Nephron progenitor cell (in vitro differentiated cells): ENCODE results near the gene GALNT18.

ENCODE experiments used
- DNase-seq: peaks from one replicate; pipeline ENCODE4 v3.0.0; 2021
- H3K27ac Mint-ChIP-seq: 2 replicates; pipeline ENCODE4 v1.8.0; 2021; ENCODE audit warnings: mild to moderate bottlenecking, moderate library complexity, mixed read lengths
- H3K27me3 Mint-ChIP-seq: 2 replicates; pipeline ENCODE4 v1.8.0; 2021; ENCODE audit warnings: mild to moderate bottlenecking, low read depth, mixed read lengths; ENCODE audit not compliant: poor library complexity
- H3K36me3 Mint-ChIP-seq: 2 replicates; pipeline ENCODE4 v1.8.0; 2021; ENCODE audit warnings: low read depth, mixed read lengths
- H3K4me1 Mint-ChIP-seq: 2 replicates; pipeline ENCODE4 v1.8.0; 2021; ENCODE audit warnings: mixed read lengths
- H3K4me3 Mint-ChIP-seq: 2 replicates; pipeline ENCODE4 v1.8.0; 2021; ENCODE audit warnings: mild to moderate bottlenecking, moderate library complexity, mixed read lengths
- H3K9me3 Mint-ChIP-seq: 2 replicates; pipeline ENCODE4 v1.8.0; 2021; ENCODE audit warnings: mild to moderate bottlenecking, moderate library complexity, mixed read lengths
- TF ChIP-seq, protein P1 (sequence below): fragments of 200-600 bp; sonication (generic); IDR thresholded peaks from 2 replicates; pipeline ENCODE4 v1.5.0; 2021; ENCODE audit warnings: antibody characterized with exemption

The GALNT18 gene

DNA sequence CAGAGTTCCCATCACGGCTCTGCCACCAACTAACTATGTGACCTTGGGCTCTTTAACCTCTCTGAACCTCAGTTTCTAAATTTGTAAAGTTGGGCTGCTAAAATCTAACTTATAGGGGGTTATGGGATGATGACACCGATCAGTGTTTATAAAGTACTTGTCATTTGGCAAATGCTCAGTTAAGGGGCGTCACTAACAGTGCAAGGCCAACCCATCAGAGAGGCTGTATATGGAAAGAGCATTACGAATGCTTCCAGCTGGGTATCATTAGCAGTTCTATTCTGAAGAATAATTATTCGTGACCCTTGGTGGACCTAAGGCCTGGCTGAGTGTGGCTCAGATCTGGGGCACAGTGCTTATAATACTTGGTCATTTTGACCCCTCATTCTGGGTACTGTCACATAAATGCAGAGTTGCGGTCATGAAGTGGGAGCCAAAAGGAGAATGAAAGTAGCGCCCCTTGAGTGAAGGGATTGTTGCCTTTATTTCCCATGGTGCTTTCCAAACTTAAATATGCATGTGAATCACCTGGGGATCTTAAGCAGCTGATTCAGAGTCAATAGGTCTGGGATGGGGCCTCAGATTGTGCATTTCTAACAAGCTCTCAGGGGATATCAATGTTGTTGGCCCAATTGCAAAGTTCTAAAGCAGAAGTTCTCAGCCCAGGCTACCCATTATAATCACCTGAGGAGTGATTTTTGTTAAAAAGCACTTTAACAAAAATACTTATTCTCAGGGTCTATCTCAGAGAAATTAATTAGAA lies 384.6 kb downstream of the GALNT18 start:
- Mint-ChIP-seq H3K9me3 (no peaks in the 10 kb centered on the region), H3K27ac (no peak overlapping the region), H3K4me1 (peaks cover 16% of the 10 kb centered on the region), H3K4me3 (no peak overlapping the region), H3K36me3 (no peaks in the 10 kb centered on the region), H3K27me3 (peaks cover 6% of the 10 kb centered on the region)
- TF ChIP-seq, protein P1, sequence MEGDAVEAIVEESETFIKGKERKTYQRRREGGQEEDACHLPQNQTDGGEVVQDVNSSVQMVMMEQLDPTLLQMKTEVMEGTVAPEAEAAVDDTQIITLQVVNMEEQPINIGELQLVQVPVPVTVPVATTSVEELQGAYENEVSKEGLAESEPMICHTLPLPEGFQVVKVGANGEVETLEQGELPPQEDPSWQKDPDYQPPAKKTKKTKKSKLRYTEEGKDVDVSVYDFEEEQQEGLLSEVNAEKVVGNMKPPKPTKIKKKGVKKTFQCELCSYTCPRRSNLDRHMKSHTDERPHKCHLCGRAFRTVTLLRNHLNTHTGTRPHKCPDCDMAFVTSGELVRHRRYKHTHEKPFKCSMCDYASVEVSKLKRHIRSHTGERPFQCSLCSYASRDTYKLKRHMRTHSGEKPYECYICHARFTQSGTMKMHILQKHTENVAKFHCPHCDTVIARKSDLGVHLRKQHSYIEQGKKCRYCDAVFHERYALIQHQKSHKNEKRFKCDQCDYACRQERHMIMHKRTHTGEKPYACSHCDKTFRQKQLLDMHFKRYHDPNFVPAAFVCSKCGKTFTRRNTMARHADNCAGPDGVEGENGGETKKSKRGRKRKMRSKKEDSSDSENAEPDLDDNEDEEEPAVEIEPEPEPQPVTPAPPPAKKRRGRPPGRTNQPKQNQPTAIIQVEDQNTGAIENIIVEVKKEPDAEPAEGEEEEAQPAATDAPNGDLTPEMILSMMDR, result no peak
- DNase-seq, result no peak

DNA sequence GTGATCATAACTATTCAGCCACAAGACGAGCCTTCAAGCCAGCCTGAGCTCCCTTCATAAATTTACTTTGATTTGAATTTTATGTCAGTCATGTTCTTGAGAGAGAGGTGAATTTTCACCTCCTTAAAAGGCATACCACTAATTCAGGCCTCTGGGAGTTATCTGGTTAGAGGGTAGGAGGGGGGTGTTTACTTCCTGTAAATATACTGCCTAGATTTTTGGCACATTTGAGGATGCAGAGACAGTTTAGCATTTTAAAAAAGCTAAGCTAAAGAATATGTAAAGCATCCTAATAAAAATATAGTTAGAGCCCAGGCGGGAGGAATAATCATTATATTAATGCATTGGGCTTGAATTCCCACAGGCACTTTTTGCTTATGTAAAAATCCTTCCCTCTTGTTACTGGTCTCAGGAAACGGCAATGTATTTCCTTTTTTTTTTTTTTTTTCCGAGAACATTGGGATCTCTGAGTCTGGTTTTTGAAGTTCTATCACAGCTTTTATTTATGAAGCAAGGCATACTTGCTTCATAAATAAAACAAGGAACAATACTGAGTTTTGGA lies 385.2 kb downstream of the GALNT18 start:
- no peaks in the 10 kb centered on the region for H3K9me3 Mint-ChIP-seq
- no peaks in the 10 kb centered on the region for H3K36me3 Mint-ChIP-seq
- no peak overlapping the region for H3K4me3 Mint-ChIP-seq
- H3K4me1 Mint-ChIP-seq, result peaks cover 19% of the 10 kb centered on the region
- TF ChIP-seq, protein P1, result no peak
- no peak for DNase-seq
- no peak overlapping the region for H3K27ac Mint-ChIP-seq
- peaks cover 6% of the 10 kb centered on the region for H3K27me3 Mint-ChIP-seq

- TF ChIP-seq, protein P1, result no peak
- Mint-ChIP-seq H3K27me3 (peaks cover 14% of the 10 kb centered on the region), H3K36me3 (no peaks in the 10 kb centered on the region), H3K27ac (no peak overlapping the region), H3K4me1 (peaks cover 15% of the 10 kb centered on the region), H3K9me3 (peaks cover 3% of the 10 kb centered on the region), H3K4me3 (no peak overlapping the region)
- no peak for DNase-seq
Measured at GRCh38 chr11:11231763-11232162, 390.0 kb downstream of the GALNT18 start.

- Mint-ChIP-seq H3K4me3 (no peak overlapping the region), H3K9me3 (peaks cover 8% of the 10 kb centered on the region), H3K4me1 (peaks cover 11% of the 10 kb centered on the region), H3K27me3 (peaks cover 14% of the 10 kb centered on the region), H3K36me3 (no peaks in the 10 kb centered on the region), H3K27ac (no peak overlapping the region)
- TF ChIP-seq, protein P1, result peak; percentile 46
- peak; percentile 41 for DNase-seq
Measured at GRCh38 chr11:11230802-11231562, 390.8 kb downstream of the GALNT18 start.

DNA sequence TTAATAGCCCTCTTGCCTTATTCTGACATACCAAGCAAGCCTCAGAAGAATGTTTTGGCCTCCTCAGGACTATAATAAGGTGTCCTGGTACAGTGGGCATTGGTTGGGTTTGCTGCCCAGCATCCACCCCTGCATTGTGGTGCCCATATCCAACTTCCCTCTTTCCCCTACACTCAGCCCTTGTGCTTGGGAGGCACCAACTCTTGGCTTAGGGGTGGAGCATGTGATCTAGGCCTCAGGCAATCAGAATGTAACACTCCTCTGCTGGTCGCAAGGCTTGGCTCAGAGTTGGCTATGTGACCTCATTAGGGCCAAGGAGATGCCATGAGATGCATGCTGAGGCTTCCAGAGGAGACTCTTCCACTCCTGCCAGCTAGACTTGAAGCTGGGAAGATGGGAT lies 391.7 kb downstream of the GALNT18 start:
- H3K4me1 Mint-ChIP-seq, result peaks cover 9% of the 10 kb centered on the region
- H3K27me3 Mint-ChIP-seq, result peaks cover 14% of the 10 kb centered on the region
- TF ChIP-seq, protein P1, result no peak
- no peak overlapping the region for H3K27ac Mint-ChIP-seq
- no peak for DNase-seq
- peaks cover 9% of the 10 kb centered on the region for H3K9me3 Mint-ChIP-seq
- no peaks in the 10 kb centered on the region for H3K36me3 Mint-ChIP-seq
- no peak overlapping the region for H3K4me3 Mint-ChIP-seq
